Transverse colon (tissue), 4 donors: ENCODE measurements around the gene ASB15. TPM values are rescaled to one million over a fixed set of nuclear protein-coding genes. Genes with fewer than 3 reads are reported as not detected.

ENCODE experiments used
- DNase-seq: peaks from one replicate; pipeline ENCODE4 v3.0.0-alpha.2; 2019
- H3K27ac ChIP-seq, 4 donors: fragments of 200-600 bp; sonication (generic); 2 replicates each; pipeline ENCODE4 v1.5.1; 2016 to 2018; ENCODE audit warnings: inconsistent platforms in 4 of 4
- H3K27me3 ChIP-seq: fragments of 200-600 bp; sonication (generic); 2 replicates; pipeline ENCODE4 v1.5.1; 2017; ENCODE audit warnings: inconsistent platforms
- H3K36me3 ChIP-seq, 4 donors: fragments of 200-600 bp; sonication (generic); 2 replicates each; pipeline ENCODE4 v1.5.1; 2017 to 2019; ENCODE audit warnings: inconsistent platforms in 4 of 4
- H3K4me1 ChIP-seq, 4 donors: fragments of 200-600 bp; sonication (generic); 2 replicates each; pipeline ENCODE4 v1.5.1; 2017 to 2020; ENCODE audit warnings: inconsistent platforms in 4 of 4
- H3K4me3 ChIP-seq, 4 donors: fragments of 200-600 bp; sonication (generic); 1 replicate in 1 of 4; 2 replicates in 3 of 4; pipeline versions ENCODE4 v1.5.1 to v1.6.1; 2017 to 2019; ENCODE audit warnings: inconsistent platforms in 4 of 4
- H3K9me3 ChIP-seq, 2 donors: fragments of 200-600 bp; sonication (generic); 2 replicates each; pipeline ENCODE4 v1.5.1; 2017 to 2019; ENCODE audit warnings: inconsistent platforms in 2 of 2
- EP300 ChIP-seq: sonication (generic); formaldehyde crosslinking; IDR thresholded peaks from one replicate; pipeline ENCODE4 v1.6.1; 2017; ENCODE audit warnings: antibody characterized with exemption, low read depth
- POLR2A ChIP-seq: fragments of 450-650 bp; IDR thresholded peaks from one replicate; pipeline ENCODE4 v1.6.1; 2016; ENCODE audit warnings: antibody characterized with exemption, mild to moderate bottlenecking, moderate library complexity
- POLR2AphosphoS5 ChIP-seq, 3 donors: sonication (generic); formaldehyde crosslinking; IDR thresholded peaks; one replicate each; pipeline ENCODE4 v1.6.1; 2016; ENCODE audit warnings: antibody characterized with exemption in 3 of 3
- WGBS, 2 donors: methylation state at CpG; one replicate each; pipeline ENCODE4 v1.1.5; 2018; ENCODE audit warnings: low coverage in 1 of 2; 5-methylcytosine and 5-hydroxymethylcytosine counted together
- in situ Hi-C, 4 donors: fragments of 200-750 bp; cut with MboI; loops; one replicate each; pipeline versions ENCODE4 v1.15.0 to v1.15.1; 2017; ENCODE audit warnings: low sequenced_read_pairs in 3 of 4, low pct_ligation_motif_present in 1 of 4, low pct_unique_long_range_greater_than_20kb in 1 of 4
- intact Hi-C: fragments of 100-400 bp; cut with DNase I; formaldehyde crosslinking; loops from one replicate; pipeline ENCODE4 v1.15.1; 2023; ENCODE audit warnings: low total_unique reads
- total RNA-seq, 4 donors: library from RNA; depleted of rRNA; stranded (reverse); fragments of >200 nt; gene quantifications; one replicate each; pipeline ENCODE4 v1.1.0, GENCODE V29; 2016
- TF ChIP-seq, protein P1 (sequence below), 5 experiments: fragments of 200-600 bp in 3 of 5; fragments of 450-650 bp in 2 of 5; sonication (generic) in 3 of 5; IDR thresholded peaks; 1 replicate in 2 of 5; 2 replicates in 3 of 5; pipeline ENCODE4 v1.5.1; 2016 to 2017; ENCODE audit warnings: antibody characterized with exemption in 5 of 5, inconsistent platforms in 3 of 5, mild to moderate bottlenecking in 2 of 5, moderate library complexity in 1 of 5

The ASB15 gene
- total RNA-seq, 4 donors from 2014 or later = not detected

GRCh38 chr7:123680580-123680979, 79.0 kb downstream of the ASB15 start:
- Histone ChIP-seq H3K4me1 (no peaks in the 10 kb centered on the region), H3K9me3 (no peaks in the 10 kb centered on the region), H3K36me3 (peaks cover 0 to 10% (median 3%) of the 10 kb centered on the region in 4 donors), H3K27me3 (no peaks in the 10 kb centered on the region), H3K27ac (no peak overlapping the region), H3K4me3 (no peak overlapping the region)
- in situ Hi-C loops = loop anchor here (10.0 to 25.0 kb wide), 3 partner anchors 107 to 184 kb away; no protein-coding TSS in a partner anchor
- intact Hi-C loops = loop anchor here (10.0 kb wide), 1 partner anchor 184 kb away; no protein-coding TSS in a partner anchor
- TF ChIP-seq, protein P1, sequence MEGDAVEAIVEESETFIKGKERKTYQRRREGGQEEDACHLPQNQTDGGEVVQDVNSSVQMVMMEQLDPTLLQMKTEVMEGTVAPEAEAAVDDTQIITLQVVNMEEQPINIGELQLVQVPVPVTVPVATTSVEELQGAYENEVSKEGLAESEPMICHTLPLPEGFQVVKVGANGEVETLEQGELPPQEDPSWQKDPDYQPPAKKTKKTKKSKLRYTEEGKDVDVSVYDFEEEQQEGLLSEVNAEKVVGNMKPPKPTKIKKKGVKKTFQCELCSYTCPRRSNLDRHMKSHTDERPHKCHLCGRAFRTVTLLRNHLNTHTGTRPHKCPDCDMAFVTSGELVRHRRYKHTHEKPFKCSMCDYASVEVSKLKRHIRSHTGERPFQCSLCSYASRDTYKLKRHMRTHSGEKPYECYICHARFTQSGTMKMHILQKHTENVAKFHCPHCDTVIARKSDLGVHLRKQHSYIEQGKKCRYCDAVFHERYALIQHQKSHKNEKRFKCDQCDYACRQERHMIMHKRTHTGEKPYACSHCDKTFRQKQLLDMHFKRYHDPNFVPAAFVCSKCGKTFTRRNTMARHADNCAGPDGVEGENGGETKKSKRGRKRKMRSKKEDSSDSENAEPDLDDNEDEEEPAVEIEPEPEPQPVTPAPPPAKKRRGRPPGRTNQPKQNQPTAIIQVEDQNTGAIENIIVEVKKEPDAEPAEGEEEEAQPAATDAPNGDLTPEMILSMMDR (IDR thresholded peaks at IDR 0.05) = no peak
- WGBS, 2 donors = 97 to 100% methylated on average over 3 of the region's 3 CpGs
- DNase-seq = no peak

DNA sequence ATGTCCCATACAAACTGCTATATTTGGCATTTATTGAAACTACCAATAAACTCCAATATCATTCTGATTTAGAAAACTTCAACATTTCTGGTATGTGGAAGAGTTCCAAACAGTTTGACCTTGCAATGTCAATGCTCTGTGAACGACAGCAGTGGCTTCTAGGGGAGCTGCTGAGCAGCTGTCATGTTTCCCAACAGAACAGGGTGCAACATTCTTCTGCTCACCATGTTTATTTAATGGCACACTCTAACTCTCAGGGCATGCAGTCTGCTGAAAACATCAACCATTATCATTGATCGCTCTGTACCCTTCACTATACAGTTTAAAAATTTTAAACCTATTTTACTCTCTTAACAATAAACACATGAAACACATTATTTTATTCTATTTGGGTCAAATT, 79.9 kb downstream of the ASB15 start:
- 61 to 68% methylated on average over 2 of the region's 2 CpGs for WGBS, 2 donors
- H3K4me1 ChIP-seq = no peaks in the 10 kb centered on the region
- no peak overlapping the region for H3K27ac ChIP-seq
- intact Hi-C loops (loop anchor here (10.0 kb wide), 1 partner anchor 183 kb away; no protein-coding TSS in a partner anchor), in situ Hi-C loops (loop anchor here (10.0 to 25.0 kb wide), 3 partner anchors 106 to 183 kb away; no protein-coding TSS in a partner anchor)
- no peak for DNase-seq
- no peaks in the 10 kb centered on the region for H3K9me3 ChIP-seq
- H3K4me3 ChIP-seq = no peak overlapping the region
- H3K36me3 ChIP-seq = peaks cover 0 to 10% (median 3%) of the 10 kb centered on the region in 4 donors
- no peaks in the 10 kb centered on the region for H3K27me3 ChIP-seq
- no peak for TF ChIP-seq EP300
- TF ChIP-seq POLR2AphosphoS5 (IDR thresholded peaks at IDR 0.05) = no peak

GRCh38 chr7:123682690-123683089, 81.1 kb downstream of the ASB15 start:
- Histone ChIP-seq H3K9me3 (no peaks in the 10 kb centered on the region), H3K36me3 (peaks cover 0 to 10% (median 3%) of the 10 kb centered on the region in 4 donors), H3K27ac (no peak overlapping the region), H3K4me3 (no peak overlapping the region), H3K4me1 (no peaks in the 10 kb centered on the region), H3K27me3 (no peaks in the 10 kb centered on the region)
- TF ChIP-seq, protein P1 (IDR thresholded peaks at IDR 0.05) = peak; percentile 41 to 52 (median 46)
- TF ChIP-seq EP300 (no peak), POLR2A (no peak), POLR2AphosphoS5 (IDR thresholded peaks at IDR 0.05) (no peak)
- in situ Hi-C loops (loop anchor here (10.0 to 25.0 kb wide), 3 partner anchors 105 to 182 kb away; no protein-coding TSS in a partner anchor), intact Hi-C loops (loop anchor here (10.0 kb wide), 1 partner anchor 182 kb away; no protein-coding TSS in a partner anchor)
- no peak for DNase-seq
- WGBS, 2 donors = 70 to 73% methylated on average over 1 of the region's 1 CpG

DNA sequence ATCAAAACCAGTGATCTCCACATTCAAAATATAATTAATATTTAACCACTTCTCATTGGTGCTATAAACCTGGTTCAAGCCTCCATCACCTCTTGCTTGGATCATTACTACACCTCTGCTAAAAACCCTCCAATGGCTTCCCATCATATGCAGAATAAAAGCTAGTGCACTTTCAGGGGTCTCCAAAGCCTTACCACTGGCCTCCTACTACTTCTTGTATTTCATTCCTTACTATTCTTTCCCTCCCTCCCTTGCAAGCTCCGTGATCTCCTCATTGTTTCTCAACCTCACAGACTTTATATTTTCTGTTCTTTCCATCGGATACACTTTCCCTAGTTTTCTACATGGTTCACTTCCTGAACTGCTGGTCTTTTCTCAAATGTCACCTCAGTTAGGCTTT, 85.5 kb downstream of the ASB15 start:
- Histone ChIP-seq H3K27me3 (no peaks in the 10 kb centered on the region), H3K27ac (no peak overlapping the region), H3K4me1 (peaks cover 0 to 3% (median 0%) of the 10 kb centered on the region in 4 donors), H3K4me3 (no peak overlapping the region), H3K9me3 (no peaks in the 10 kb centered on the region), H3K36me3 (peaks cover 0 to 18% (median 7%) of the 10 kb centered on the region in 4 donors)
- no peak for DNase-seq
- in situ Hi-C loops (loop anchor here (5.0 to 25.0 kb wide), 4 partner anchors 100 to 180 kb away; no protein-coding TSS in a partner anchor), intact Hi-C loops (loop anchor here (10.0 kb wide), 1 partner anchor 178 kb away; no protein-coding TSS in a partner anchor)
- WGBS, 2 donors = 92 to 98% methylated on average over 2 of the region's 2 CpGs
- TF ChIP-seq POLR2A (no peak), POLR2AphosphoS5 (IDR thresholded peaks at IDR 0.05) (no peak), EP300 (no peak)
- TF ChIP-seq, protein P1 (IDR thresholded peaks at IDR 0.05) = no peak
